Mucosa of descending colon (tissue), 3 donors: Measurements from ENCODE around the gene BMP10. TPM values are rescaled to one million over a fixed set of nuclear protein-coding genes. Genes with fewer than 3 reads are reported as not detected.

Source experiments
- ATAC-seq: fragments of 200-7000 bp; cut with Tn5 transposase; one replicate; pipeline ENCODE4 v1.9.1; 2020; ENCODE audit warnings: mild to moderate bottlenecking, moderate library complexity
- DNase-seq, 3 donors: peaks; one replicate each; pipeline ENCODE4 v3.0.0-alpha.2; 2020
- H3K36me3 ChIP-seq: fragments of 200-600 bp; one replicate; pipeline ENCODE4 v1.8.0; 2021; ENCODE audit warnings: low read depth, mild to moderate bottlenecking
- H3K4me1 ChIP-seq: fragments of 200-600 bp; one replicate; pipeline ENCODE4 v1.8.0; 2021; ENCODE audit warnings: low read depth, mild to moderate bottlenecking
- H3K4me3 ChIP-seq: fragments of 200-600 bp; one replicate; pipeline ENCODE4 v1.8.0; 2021; ENCODE audit warnings: mild to moderate bottlenecking
- H3K9me3 ChIP-seq: fragments of 200-600 bp; one replicate; pipeline ENCODE4 v1.8.0; 2021; ENCODE audit warnings: mild to moderate bottlenecking
- CTCF ChIP-seq: fragments of 200-600 bp; IDR thresholded peaks from one replicate; pipeline ENCODE4 v1.8.0; 2022; ENCODE audit warnings: antibody characterized with exemption, mild to moderate bottlenecking
- intact Hi-C, 2 donors: fragments of 100-400 bp; cut with DNase I in 1 of 2; cut with micrococcal nuclease in 1 of 2; formaldehyde crosslinking; loops; one replicate each; pipeline versions ENCODE4 v1.11.0 to v1.11.1; 2022; cut with DNase I, micrococcal nuclease
- total RNA-seq, 3 donors: library from RNA; stranded (reverse); fragmentation: NEBNext Ultra II Directional in 2 of 3; extraction: Animal tissue kit (Norgen Biotek cat#: 25700) in 2 of 3; gene quantifications; one replicate each; pipeline versions ENCODE4 v1.2.1 to v1.2.4, GENCODE V29; 2021 to 2023
- donor health status: DM: no; HTN: no; CAD: no; lungs with moderate emphysema.
- donor health status: DM: no; HTN: no; CAD: no.
- donor health status: DM: no; HTN: yes; CAD: no.

Gene BMP10
- total RNA-seq, 3 donors from 2014 or later: 0.43 TPM; not detected in 2

GRCh38 chr2:68827666-68828065, 43.5 kb downstream of the BMP10 start:
- H3K4me3 ChIP-seq: no peak overlapping the region
- no peak for DNase-seq
- H3K4me1 ChIP-seq: peaks cover 17% of the 10 kb centered on the region
- no peaks in the 10 kb centered on the region for H3K9me3 ChIP-seq
- ATAC-seq: no peak
- peaks cover 3% of the 10 kb centered on the region for H3K36me3 ChIP-seq
- intact Hi-C loops: no loop called here
- no peak for TF ChIP-seq CTCF

DNA sequence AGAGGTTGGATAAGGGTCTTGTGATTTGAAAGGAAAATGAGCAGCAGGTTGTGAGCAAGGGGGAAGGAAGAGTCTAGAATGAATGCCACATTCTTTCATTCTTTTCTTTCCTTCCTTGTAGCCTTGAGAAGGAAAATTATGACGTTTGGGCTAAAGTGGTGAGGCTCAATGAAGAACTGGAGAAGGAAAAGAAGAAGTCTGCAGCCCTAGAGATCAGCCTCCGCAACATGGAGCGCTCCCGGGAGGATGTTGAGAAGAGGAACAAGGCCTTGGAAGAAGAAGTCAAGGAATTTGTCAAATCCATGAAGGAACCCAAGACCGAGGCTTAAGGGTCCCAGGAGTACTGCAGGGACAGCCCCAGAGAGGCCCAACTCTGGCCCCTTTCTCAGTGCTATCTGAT, 45.3 kb downstream of the BMP10 start:
- intact Hi-C loops: no loop called here
- no peak overlapping the region for H3K4me3 ChIP-seq

DNA sequence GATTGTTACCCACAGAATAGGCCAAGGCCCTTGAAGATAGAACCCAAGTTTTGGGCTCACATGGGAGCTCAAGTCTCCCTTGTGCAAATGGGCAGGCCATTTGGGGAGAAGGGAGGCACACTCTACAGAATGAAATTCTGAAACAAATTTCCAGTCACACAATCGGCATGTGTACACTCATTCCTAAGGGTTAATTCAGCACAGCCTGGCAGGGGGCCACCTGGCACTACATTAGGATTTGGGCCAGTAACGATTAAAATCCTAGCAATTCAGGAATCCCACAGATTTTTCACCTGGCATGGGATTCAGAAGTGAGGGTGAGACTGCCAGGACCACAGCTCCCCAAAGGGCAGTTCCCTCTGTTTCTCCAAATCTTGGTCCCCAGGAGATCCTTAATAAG, 46.4 kb downstream of the BMP10 start:
- Histone ChIP-seq H3K4me3 (no peak overlapping the region), H3K36me3 (peaks cover 3% of the 10 kb centered on the region), H3K9me3 (no peaks in the 10 kb centered on the region), H3K4me1 (peaks cover 6% of the 10 kb centered on the region)
- no peak for DNase-seq
- TF ChIP-seq CTCF: no peak
- ATAC-seq: no peak
- intact Hi-C loops: no loop called here

More for the DNA sequence above, 45.3 kb downstream of the BMP10 start:
- ATAC-seq (no peak), DNase-seq (no peak)
- Histone ChIP-seq H3K9me3 (no peaks in the 10 kb centered on the region), H3K36me3 (peaks cover 3% of the 10 kb centered on the region), H3K4me1 (peaks cover 9% of the 10 kb centered on the region)
- TF ChIP-seq CTCF: no peak

DNA sequence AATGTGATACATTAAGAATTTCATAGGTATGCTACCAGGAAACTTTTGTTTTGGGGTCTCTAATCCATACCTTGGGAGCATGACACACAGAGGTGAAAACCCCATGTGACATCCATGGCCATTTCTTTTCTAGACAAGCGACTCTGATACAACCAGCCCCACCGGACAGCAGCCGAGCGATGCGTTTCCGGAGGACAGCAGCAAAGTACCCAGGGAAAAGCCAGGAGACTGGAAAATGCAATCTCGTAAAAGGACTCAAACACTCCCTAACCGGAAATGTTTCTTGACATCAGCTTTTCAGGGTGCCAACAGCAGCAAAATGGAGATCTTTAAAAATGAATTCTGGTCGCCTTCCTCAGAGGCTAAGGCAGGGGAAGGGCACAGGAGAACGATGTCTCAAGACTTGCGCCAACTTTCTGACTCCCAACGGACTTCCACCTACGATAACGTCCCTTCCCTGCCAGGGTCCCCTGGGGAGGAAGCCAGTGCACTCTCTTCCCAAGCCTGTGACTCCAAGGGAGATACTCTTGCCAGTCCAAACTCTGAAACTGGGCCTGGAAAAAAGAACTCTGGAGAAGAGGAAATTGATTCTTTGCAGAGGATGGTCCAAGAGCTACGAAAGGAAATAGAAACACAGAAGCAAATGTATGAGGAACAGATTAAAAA, 48.9 kb downstream of the BMP10 start:
- no peak for TF ChIP-seq CTCF
- ATAC-seq: no peak
- H3K9me3 ChIP-seq: no peaks in the 10 kb centered on the region
- intact Hi-C loops: no loop called here
- no peak overlapping the region for H3K4me3 ChIP-seq
- no peaks in the 10 kb centered on the region for H3K4me1 ChIP-seq
- DNase-seq: no peak
- peaks cover 3% of the 10 kb centered on the region for H3K36me3 ChIP-seq

DNA sequence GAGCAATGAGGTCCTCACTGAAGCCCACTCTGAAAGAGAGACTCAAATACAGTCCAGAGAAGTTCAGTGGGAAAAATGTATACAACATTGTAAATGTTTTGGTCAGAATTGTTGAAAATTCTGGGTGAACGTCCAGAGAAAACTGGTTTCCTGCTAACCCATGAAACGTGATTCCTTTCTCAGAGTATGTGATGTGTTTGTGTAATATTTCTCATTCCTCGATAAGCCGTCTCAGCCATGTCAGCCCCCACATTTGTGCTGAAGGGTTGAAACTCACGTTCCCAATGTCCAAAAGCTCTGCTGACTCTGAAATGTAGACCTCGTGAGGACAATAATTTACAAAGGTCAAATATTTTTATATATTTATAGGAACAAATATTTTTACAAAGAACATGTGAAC, 51.6 kb downstream of the BMP10 start:
- intact Hi-C loops: no loop called here
- H3K4me1 ChIP-seq: no peaks in the 10 kb centered on the region
- ATAC-seq (no peak), DNase-seq (no peak)
- TF ChIP-seq CTCF: no peak
- H3K4me3 ChIP-seq: no peak overlapping the region
- peaks cover 3% of the 10 kb centered on the region for H3K36me3 ChIP-seq
- H3K9me3 ChIP-seq: no peaks in the 10 kb centered on the region

DNA sequence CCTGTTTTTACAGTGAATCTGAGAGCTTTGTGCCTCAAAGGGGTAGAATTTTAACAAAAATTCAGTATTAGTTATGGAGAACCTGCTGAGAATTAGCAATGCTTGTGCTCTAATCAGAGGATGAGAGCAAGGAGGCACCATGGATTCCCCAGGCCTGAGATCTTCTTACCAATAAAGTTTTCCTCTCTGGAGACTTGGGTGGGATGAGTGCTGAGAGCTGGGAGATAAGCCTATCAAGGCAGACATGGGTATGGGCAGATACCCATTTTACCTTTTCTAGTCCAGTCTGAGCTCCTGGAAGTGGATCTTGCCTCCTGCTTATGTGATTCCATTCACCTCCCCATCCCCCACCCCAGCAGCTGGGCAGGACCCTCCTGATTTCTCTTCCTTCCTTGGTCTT, 53.9 kb downstream of the BMP10 start:
- H3K9me3 ChIP-seq: no peaks in the 10 kb centered on the region
- TF ChIP-seq CTCF: no peak
- no peak overlapping the region for H3K4me3 ChIP-seq
- DNase-seq (no peak), ATAC-seq (no peak)
- no peaks in the 10 kb centered on the region for H3K36me3 ChIP-seq
- no peaks in the 10 kb centered on the region for H3K4me1 ChIP-seq
- intact Hi-C loops: no loop called here
